Amniotic epithelial cell (primary cell): ENCODE results near the gene RNF40.
"Not testable (repeated sequence)": the region's sequence is repeated elsewhere in the genome, so short reads cannot be mapped to it uniquely, and the experiment has no call there.

Source experiments
- DNase-seq: peaks from one replicate; pipeline ENCODE4 v3.0.0-alpha.2; 2010; ENCODE audit warnings: low read depth

RNF40 gene

DNA sequence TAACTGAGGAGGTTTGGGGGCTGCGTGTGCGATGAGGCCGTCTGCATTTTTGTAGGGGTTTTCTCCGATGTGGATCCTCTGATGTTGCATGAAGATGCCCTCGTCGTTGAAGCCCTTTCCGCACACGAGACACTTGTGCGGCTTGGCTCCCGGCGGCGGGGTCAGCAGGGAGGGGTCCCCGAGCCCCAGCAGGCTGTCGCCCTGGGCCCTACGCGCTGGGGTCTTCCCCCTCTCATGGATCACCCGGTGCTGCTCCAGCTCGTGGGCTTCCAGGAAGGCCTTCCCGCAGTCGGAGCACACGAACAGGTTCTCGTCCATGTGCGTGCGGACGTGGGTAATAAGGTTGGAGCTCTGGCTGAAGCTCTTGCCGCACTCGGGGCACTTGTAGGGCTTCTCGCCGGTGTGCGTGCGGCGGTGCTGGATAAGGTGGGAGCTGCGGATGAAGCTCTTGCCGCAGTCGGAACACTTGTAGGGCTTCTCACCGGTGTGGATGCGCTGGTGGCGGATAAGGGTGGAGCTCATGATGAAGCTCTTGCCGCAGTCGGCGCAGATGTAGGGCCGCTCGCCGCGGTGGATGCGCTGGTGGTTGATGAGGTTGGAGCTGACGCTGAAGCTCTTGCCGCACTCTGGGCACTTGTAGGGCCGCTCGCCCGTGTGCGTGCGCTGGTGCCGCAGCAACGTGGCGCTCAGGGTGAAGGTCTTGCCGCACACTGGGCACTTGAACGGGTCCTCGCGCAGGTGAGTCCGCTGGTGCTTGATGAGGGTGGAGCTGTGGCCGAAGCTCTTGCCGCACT, 20.6 kb downstream of the RNF40 start:
- DNase-seq: no peak

DNA sequence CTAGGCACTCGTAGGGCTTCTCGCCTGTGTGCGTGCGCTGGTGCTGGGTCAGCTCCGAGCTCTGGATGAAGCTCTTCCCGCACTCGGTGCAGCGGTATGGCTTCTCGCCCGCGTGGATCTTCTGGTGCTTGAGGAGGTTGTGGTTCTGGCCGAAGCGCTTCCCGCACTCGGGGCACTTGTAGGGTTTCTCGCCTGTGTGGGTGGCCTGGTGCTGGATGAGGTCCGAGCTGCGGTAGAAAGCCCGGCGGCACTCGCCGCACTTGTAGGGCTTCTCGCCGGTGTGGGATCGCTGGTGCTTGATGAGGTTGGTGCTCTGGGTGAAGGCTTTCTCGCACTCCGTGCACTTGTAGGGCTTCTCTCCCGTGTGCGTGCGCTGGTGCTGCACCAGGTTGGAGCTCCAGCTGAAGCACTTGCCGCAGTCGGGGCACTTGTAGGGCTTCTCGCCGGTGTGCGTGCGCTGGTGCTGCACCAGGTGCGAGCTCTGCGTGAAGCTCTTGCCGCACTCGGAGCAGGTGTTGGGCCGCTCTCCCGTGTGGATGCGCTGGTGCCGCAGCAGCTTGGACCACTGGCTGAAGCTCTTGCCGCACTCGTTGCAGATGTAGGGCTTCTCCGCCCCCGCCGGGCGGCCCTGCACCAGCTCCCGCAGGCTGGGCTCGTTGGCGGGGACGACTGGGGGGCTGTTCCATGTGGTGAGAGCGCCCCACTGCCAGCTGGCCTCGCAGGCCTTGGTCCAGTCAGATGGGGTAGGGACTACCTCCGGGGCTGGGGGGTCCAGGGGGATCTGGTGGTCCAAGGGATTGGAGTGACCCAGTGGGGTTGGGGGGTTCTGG, 21.4 kb downstream of the RNF40 start:
- DNase-seq: no peak

DNA sequence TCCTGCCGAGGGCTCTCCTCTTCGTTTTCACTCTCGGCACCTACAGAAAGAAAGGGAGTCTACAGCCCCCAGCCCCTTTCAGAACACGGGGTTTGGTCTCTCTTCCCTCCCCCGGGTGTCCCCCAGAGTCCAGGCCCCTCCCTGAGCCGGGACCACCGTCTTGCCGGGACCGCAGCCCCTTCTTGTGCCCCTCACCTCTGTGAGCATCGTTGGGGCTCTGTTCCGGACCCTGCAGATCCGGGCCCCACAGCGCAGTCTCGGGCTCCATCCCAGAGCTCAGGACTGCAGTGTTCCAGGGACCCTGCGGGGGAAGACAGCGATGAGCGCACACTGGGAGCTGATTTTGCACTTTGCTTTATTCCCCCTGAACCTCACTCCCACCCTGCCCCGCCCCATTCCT, 22.1 kb downstream of the RNF40 start:
- no peak for DNase-seq

DNA sequence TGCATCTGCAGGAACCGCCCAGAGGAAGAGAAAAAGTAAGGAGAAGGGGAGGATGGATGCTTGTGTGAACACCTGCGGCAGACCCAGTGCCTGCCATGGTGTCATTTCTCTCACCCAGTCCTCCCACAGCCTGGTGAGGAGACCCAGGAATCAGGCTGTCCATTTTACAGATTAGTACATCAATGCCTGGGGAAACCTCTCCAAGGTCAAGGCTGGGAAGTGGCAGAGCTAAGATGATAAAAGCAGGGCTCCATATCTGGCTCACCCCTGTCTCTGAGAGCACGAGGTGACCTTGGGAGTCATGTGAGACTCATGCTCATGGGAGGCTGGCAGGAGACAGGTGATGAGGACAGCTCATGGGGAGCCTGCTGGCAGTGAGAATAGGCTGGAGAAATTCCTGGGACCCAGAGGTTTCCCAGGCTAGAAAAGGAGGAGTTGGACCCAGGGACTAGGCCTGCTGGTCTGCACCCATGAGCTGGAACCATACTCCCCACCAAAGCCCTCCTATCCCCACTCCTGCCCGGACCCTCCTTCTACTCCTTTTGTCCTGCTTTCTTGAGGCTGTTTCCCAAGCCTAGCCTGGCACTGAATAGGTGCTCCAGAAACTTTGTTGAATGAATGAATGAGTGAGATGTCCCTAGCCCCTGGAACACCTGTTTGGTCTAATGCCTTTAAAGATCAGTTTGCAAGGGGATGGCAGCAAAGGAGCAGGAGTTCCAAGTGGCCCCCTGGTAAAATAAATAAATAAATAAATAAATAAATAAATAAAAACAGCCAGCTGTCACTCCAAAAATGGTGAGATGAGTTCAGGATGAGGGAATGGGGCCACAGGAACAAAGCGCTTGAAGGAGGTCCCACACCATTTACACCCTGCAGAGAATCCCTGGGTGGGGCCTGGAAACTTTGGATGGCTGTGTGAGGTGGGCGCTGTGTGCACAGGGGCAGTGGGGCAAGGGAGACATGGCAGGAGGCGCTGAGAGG, 23.3 kb downstream of the RNF40 start:
- DNase-seq: peak; percentile 46

DNA sequence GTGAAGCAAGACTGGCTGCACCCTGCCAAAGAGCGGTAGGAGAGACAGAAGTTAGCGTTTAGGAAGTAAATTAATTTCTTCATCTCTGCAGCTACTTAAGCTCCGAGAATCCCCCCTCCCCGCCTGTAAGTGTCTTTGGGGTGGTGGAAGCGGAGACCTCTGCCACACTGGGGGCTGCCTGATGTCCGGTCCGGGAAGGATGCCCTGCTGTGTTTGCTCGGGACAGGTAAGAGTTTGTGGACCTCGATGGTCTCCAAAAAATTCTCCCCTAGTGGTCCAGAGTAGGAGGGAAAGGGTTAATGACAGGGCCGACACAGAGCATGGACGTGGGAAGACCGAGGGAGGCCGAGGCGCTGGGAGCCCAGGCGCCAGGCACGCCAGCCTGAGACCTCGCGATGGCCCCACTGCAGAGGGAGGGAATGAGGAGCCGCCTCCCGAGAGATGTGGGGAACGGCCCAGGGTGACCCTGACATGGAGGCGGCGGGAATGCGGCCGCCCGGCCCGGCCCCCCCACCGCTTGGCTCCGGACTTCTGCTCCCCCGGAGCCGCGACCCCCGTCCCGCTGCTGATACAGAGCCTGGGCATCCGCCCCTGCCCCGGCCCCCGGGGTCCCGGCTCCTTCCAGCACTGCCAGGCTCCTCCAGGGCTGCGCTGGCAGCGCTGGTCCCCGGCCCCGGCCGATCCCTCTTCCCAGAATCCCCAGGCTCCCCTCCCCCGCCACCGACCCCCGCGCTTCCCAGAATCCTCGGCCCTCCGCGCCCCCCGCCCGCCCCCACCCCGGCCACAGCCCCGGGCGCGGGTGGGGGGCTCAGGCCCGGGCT, 24.2 kb downstream of the RNF40 start:
- DNase-seq: peak; percentile 70

DNA sequence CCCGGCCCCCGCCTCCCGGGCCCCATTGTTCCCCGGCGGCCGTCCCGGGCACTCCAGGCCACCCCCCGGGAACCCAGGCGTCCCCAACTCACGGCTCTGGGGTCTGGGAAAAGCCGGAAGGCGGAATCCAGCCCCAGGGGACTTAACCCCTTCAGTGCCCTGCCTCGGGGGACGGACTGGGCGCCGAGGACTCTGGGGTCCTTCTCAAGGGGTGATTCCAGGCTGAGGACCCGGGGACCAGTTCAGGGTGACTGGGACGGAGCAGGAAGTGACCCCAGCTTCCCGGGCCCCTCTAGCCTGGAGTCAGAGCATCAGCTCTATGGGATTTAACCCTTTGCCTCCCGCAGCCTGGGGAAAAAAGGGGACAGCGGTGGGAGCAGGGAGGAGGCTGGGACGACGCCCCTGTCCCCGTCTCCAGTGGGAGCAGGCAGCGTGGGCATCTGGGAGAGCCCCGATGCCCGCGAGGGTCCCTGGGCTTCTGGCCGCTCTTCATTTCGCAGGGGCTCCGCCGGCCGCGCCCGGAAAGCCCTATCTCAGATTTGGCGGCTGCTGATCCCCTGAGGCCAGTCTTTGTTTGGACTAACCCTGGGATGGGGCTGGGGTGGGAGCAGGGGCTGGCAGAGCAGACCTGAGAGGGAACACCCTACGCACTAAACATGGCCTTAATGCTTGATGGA, 25.0 kb downstream of the RNF40 start, which contains the start of gene ZNF629:
ZNF629 (minus strand) TSS at position 270 of the 677 bp plus-strand sequence. CDS start 2,723 bp downstream, outside the sequence.
- DNase-seq: peak; percentile 68

DNA sequence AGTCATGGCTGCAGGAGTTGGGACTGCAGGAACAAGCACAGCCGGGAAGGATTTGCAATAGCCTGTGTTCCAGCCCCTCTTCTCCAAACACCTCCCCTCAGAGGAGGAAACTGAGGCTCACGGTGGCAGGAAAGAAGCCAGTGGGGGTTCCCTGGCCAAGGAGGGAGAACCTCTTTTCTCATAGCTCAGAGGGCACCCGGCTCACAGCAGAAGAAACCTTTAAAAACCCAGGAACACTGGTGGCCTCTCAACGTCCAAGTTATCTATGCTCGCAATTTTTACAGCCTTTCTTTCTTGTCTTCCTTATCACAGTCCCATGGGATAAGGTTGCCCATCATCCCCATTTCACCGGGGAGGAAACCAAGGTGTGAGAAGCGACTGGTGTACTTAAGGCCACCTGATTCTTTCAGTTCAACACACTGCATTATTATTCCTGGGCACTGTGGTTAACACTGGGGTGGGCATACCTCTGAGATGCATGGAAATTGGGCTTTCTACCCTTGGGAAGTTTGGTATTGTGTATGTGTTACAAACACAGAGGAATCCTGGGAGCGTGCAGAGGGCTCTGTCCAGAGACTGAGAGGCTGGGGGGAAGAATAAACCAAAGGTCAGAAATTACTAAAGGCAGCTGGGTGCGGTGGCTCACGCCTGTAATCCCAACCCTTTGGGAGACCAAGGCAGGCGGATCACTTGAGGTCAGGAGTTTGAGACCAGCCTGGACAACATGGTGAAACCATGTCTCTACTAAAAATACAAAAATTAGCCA, 25.7 kb downstream of the RNF40 start:
- DNase-seq: no peak

DNA sequence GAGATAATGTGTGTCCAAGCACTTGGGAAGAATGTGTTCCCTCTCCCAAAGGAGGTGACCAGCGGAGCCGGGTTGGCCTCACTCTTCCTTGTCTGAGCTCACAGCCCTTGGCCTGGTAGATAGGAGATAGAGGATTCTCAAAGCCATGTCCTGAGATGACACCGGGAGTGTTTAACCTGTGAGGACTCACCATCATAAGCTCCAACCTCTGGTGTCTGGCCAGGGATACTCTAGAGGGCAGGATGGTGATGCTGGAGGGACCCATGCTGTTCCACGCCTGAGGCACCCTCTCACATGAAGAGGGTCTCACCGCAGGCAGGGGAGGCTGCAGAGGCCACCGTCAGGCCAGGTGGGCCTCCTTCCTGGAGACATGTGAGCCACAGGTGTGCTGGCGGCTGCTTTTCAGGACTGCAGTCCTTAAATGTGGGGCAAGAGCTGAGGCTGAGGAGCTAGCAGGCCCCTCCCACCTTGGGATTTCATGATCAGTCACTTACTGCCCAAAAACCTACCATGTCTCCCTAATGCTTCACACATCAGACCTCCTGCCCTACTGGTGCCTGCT, 31.5 kb downstream of the RNF40 start:
- DNase-seq: no peak

DNA sequence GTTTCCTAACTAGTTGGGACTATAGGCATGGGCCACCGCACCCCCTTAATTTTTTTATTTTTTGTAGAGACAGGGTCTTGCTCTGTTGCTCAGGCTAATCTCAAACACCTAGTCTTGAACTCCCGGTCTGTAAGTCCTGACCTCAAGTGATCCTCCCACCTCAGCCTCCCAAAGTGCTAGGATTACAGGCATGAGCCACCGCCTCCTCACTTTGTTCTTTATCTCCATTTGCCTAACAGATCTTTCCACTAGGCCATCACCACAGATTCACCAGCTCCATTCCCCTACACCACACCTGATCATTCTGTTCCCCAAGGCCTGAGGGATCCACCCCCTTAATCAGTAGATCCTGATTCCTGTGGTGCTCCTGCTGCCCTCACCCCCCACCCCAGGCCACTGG, 32.5 kb downstream of the RNF40 start:
- no peak for DNase-seq

DNA sequence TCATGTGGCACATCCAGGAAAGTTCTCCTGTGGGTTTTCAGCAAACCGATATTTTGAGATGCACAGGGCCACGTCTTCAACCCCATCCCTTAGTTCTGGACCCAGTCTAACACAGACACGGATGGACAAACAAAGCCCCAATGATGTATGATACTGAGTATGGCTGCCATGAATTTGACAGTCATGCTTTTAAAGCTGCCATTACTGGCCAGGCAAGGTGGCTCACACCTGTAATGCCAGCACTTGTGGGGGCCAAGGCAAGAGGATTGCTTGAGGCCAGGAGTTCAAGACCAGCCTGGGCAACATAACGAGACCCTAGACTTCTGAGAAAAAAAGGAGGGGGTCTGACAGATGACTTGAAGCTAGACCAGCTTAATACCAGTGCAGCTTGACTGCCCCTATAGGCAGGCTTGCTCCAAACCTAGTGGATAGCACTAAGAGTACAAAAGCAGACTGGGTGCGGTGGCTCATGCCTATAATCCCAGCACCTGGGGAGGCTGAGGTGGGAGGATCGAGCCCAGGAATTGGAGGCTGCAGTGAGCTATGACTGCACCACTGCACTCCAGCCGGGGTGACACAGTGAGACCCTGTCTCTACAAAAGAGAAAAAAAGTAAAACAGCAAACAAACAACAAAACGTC, 35.7 kb downstream of the RNF40 start:
- DNase-seq: no peak

DNA sequence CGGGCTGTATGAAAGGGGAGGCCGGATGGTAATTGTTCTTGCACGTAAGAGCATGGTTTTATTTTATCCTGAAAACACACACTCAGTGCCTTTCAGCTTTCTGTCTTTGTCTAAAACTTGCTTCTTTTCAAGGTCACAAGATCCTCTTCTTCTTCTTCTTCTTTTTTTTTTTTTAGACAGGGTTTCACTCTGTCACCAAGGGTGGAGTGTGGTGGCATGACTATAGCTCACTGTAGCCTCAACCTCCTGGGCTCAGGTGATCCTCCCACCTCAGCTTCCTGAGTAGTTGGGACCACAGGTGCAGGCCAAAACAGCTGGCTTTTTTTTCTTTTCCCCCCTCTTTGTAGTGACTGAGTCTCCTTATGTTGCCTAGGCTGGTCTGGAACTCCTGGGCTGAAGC, 40.8 kb downstream of the RNF40 start:
- no peak for DNase-seq

DNA sequence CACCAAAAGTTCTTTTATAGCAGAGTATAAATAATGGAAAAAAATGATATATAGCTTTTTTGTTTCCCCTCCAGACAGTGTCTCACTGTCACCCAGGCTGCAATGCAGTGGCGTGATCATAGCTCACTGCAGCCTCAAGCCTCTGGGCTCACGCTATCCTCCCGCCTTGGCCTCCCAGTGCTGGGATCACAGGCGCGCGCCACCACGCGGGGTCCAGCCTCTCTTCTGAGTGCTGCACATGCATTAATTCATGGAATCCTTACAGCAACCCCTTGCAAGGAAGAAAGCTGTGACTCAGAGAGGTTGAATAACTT, 42.9 kb downstream of the RNF40 start:
- DNase-seq: no peak

DNA sequence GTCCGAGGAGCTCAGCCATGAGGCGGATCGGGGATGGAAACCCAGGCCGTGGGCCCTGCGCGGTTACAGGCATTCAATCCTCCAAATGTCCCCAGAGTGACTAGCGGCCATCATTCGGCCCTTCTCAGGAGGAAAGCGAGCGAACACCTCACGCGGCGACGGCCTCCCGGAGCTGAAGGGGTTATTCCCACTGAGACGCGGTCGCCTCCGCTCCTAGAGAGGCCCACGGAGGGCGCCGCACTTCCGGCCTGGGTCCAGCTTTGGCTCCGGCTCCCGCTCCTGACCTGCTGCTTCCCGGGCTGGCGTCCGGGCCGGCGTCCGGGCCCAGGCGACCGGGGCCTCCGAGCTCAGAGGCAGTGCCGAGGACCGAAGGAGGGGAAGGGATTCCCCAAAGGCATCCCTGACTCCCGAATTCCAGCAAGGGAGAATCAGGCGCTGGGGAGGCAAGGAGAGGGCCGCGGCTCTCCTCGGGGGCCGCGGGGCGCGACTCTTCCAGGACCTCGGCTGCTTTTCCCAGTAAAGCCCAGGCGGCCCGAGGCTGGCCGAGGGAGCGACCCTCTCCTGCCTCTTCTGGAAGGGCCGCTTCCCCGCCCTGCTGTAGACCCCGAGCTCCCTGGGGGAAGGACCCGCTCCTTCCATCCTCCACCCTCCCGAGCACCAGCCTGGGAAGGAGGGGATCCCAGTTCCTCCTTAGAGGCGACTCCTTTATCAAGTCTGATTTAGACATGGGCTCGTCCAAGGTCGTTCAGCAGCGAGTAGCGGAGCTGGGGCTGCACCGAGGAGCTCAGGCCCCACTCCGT, 43.4 kb downstream of the RNF40 start:
- peak; percentile 78 for DNase-seq

DNA sequence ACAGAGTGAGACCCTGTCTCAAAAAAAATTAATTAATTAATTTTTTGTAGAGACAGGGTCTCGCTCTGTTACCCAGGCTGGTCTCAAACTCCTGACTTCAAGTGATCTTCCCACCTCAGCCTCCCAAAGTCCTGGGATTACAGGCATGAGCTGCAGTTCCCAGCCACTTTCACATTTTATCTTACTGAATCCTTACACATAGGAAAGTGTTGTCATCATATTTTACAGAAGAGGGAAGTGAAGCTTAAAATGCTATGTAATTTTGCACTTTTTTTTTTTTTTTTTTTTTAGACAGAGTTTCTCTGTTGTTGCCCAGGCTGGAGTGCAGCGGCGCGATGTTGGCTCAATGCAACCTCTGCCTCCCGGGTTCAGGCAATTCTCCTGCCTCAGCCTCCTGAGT, 46.0 kb downstream of the RNF40 start:
- DNase-seq: no peak

DNA sequence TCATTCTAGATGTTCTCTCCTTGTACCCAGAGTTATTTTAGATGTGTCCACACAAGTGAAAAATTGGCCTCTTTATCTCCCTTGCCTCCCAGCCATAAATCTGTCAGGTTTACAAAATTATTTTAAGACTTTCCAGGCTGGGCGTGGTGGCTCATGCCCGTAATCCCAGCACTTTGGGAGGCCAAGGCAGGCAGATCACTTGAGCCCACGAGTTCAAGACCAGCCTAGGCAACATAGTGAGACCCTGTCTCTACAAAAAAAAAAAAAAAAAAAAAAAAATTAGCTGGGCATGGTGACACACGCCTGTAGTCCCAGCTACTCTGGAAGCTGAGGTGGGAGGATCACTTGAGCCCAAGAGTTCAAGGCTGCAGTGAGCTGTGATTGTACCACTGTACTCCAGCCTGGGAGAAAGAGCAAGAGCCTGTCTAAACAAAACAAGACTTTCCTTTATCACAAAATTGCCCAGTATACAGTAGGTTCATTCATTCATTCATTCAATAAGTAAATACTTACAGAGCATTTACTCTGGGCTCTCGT, 46.8 kb downstream of the RNF40 start:
- DNase-seq: peak; percentile 43

DNA sequence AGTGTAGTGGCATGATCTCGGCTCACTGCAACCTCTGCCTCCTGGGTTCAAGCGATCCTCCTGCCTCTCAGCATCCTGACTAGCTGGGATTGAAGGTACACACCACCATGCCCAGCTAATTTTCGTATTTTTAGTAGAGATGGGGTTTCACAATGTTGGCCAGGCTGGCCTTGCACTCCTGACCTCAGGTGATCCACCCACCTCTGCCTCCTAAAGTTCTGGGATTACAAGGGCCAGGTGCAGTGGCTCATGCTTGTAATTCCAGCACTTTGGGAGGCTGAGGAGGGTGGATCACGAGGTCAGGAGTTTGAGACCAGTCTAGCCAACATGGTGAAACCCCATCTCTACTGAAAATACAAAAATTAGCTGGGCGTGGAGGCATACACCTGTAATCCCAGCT, 47.6 kb downstream of the RNF40 start:
- not testable (repeated sequence) for DNase-seq

DNA sequence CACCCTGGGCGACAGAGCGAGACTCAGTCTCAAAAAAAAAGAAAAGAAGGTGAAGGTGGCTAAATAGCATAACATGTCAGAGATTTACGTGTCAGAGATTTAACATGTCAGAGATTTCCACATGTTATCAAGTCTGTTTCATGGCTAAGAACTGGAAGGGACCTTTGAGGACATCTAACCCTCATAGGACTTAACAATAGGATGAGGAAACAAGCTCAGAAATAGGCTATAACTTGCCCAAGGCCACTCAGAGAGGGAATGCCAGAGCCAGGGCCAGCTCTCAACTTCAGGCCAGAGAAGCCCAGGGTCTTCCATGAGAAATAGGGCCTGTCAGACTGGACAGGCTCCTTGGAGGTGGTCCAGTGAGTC, 51.7 kb downstream of the RNF40 start:
- no peak for DNase-seq

DNA sequence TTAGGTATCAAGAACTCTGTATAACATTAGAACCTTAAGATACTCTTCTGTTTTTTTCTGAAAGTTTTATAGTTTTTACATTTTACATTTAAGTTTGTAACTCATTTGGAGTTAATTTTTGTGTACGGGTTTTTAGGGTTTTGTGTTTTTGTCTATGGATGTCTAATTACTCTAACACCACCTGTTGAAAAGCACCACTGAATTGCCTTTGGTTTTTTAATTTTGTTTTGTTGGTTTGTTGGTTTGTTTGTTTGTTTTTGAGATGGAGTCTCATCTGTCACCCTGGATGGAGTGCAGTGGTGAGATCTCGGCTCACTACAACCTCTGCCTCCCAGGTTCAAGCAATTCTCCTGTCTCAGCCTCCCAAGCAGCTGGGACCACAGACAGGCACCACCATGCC, 54.6 kb downstream of the RNF40 start:
- DNase-seq: no peak
